NCI-H2171 (cell line): Measurements from ENCODE around the gene MAPK8.
A peak's percentile ranks its signal among the peaks of the same experiment; 100 is the strongest.

Experiments used
- DNase-seq: peaks from one replicate; lab custom pipeline; 2025; lab: John Stamatoyannopoulos, UW

The MAPK8 gene

DNA sequence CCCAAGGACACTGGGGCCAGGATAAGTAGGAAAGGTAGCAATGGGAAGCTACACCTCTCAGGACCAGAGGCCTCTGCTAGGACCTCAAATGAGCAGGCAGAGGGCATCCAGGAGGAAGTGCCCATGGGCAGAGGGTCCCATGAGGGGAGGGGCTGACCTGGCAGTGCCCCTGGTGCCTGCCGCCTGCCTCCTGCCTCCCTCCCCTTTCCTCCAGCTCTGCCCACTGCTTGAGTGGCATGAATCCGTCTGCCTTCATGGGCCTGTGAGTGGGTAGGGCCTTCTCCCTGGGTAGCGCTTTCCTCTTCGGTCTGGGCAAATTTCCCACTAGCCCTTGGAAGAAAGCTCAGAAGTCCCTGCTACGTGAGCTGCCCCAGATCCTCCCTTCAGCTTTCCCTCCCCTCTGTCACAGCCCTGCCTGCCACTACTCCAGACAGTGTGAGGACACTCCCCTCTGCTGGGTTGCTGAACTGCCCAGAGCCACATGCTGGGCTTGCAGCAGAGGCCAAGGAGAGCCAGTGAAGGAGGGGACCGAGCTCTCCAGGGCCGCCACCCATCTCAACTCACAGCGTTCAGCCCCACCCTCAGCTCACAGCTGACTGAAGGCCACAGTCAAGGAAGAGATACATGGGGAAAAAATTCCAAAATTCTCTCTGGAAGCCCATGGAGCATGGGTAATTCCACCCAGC lies 157.0 kb downstream of the MAPK8 start:
- no peak for DNase-seq

DNA sequence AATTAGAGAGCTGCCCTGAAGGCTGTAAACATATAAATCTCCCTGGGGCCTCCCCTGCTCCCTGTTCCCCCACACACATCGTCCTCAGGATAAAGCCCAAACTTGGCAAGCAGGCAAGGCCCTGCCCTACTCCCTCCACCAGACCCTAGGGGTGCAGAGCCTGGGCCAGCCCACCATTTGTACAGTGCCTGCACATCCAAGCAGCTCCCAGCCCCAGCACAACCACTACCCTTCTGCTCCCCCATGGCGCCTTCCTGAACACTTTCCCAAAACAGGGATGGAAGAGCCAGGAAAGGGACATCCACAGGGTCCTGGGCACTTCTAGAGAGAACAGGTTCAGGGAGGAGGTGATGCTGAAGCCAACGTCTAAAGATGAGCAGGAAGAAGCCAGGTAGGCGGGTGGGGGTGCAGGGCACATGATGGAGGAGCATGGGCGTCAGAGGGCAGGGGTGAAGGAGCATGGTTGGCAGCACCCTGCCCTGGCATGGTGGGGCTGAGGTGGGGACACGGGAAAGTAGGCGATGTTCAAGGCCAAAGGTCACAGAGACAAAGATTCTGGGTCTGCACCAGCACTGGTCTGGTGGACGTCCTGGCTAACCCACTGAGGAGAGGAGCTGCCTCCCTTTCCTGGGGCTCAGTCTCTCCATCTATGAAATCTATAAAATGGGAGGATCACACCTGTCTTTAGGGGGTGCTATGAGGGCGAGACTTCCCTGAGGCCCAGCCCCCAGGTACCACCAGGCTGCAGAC lies 157.8 kb downstream of the MAPK8 start:
- no peak for DNase-seq

DNA sequence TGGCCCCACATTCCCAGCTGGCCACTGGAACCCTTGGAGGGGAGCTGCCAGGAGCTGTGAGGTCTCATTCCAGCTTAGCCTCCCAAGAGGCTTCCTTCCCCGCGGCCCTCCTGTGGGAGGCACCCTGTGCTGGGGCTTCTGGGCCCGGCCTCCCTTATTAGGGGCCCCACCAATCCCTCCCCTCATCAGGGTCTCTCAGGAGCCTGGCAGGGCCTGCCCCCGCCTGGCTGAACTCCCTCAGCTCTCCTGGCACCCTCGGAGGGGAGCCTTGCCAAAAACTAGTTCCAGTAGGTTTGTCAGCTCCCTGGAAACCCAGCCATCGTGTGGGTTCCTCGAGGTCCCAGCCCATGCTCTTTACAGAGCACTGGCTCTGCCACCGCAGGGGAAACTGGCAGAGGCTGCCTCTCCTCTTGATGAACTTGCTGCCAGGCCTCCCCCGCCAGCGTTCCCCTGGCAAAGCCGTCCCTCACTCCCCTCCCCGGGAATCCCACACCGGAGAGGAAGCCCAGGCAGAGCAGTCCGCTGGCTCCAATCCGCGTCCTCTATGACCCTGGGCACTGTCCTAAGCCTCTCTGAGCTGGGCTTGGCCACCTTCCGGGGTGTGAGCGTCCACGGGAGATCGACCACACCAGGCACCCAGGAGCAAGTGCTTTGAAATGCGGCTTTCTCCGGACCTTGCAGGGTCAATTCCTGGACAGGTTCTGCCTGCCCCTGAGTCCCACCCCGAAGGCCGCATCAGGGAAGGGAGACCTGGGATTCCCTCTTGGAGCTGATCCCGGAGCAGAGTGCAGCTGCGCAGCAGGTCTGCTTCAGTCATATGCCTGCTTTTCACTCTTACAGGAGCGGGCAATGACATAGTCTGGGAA lies 158.6 kb downstream of the MAPK8 start:
- DNase-seq, result no peak

DNA sequence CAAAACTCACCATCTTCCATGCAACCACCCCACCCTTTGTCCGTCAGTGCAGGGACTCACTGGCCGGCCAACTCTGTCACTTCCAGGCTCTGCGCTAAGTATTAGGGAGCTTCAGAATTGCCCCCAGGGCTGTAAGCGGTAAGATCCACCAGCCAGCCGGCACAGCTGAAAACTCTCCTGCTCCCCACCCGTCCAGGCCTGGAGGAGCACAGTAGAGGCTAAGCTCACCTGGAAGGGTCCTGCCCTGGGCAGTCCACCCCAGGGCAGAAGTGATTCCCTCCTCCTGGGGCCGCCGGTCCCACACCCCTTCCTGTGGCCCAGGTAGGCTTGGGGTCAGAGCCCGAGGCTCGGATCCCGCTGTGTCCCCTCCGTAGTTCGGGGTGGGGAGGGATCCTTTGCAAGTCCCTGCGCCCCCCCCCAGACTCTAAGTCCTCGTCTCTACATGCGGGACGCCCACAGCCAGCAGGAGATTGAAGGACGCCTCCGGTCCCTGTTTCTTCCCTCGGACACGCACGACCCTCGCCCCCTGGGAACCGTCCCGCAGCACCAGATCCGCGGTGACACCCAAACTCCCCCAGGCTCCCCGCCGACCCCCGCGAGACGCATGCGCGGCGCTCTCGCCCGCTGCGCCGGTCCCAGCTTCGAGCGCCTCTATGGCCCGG lies 159.5 kb downstream of the MAPK8 start:
- DNase-seq, result no peak

DNA sequence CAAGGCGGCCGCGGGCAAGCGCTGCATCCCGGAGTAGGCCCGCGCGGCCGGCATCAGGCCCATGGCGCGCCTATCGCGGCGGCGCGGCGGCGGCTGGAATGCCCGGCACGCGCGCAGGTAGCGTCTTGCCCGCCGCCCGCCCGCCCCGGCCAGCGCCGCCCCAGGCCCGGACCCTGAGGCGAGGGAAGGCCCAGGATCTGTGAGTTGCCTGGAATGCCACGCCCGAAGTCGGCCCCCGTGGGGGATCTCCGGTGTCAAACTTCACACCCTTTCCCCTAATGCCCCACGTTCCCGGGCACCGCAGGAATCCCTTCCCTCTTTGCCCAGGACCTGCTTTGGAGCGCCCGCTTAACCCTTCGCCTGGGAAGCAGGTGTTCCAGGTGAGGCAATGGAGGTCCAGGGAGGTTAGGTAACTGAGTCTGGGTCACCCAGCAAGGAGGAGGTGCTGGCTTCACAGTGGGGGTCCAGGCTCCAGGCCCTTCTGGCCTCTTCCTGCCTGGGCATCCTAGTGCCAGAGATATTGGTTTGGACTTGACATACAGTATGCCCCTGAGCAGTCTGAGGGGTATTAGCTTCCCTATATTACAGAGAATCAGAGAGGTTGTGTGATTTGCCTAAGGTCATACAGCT lies 160.2 kb downstream of the MAPK8 start:
- DNase-seq, result no peak

DNA sequence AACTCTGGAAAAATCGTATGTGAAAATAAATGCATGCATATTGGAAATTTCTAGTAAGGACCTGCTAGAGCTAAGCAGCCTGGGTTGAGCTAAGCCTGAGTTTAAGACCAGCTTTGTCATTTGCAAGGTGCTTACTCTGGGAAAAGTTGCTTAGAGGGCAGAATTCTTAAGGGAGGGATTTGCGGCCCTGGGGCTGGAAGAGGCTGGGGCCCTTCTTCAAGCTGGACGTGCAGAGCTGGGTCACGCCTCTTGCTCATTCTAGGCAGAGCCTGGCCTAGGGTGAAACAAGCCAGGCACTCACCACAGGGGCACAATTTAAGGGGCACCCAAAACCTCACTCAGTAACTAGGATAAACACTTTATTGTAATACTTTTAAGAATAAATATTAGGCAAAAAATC lies 161.2 kb downstream of the MAPK8 start:
- no peak for DNase-seq

DNA sequence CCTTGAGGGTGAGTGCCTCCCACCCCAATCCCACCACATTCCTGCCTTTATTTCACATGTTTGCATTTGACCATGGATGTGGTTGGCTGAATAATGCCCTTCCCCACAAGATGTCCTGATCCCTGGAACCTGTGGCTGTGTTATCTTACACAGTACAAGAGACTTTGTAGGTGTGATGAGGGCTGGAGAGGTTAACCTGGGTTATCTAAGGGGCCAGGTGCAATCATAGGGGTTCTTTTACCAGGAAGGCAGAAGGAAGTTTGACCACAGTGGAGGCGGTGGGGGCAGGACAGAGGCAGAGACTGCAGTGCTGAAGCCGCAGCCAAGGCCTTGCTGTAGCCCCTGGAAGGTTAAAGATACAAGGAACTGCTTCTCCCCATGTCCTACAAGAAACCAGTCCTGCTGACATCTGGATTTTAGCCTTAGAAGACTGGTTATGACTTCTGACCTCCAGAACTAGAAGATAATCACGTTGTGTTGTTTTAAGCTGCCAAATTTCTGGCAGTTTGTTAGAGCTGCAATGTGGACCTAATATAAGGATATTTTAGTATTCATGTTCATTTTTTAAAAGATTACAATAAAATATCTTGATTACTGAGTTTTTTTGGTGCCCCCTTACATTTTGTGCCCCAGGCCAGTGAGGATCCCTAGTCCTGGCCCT lies 161.8 kb downstream of the MAPK8 start:
- no peak for DNase-seq

DNA sequence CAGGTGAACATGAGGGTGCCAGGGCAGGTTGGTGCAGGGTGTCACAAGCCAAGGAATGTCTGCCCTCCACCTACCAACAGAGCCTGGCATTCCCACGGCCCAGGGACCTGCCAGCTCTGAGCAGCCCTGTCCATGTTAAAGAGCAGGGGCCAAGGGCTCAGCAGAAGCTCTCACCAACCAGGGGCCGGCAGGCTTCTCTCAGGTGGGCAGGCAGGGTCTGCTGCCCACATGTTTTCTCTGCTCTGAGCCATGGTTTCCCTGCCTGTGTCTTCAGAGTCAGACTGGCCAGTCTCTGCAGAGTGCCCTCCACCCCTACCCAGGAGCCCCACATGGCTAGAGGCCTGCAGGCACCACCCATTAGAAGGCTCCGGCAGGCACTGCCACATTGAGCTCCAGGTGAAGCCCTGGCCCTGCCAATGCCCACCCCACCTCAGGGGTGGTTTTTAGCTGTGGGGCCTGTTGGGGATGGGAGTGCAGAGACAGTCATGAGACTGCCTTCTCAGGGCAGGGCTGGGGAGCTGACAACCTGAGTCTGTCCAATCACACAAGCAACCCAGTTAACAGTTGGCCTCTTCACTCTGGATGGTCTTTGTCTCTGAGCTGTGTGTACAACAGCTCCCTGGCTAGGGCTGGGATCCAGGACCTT lies 162.5 kb downstream of the MAPK8 start:
- no peak for DNase-seq

DNA sequence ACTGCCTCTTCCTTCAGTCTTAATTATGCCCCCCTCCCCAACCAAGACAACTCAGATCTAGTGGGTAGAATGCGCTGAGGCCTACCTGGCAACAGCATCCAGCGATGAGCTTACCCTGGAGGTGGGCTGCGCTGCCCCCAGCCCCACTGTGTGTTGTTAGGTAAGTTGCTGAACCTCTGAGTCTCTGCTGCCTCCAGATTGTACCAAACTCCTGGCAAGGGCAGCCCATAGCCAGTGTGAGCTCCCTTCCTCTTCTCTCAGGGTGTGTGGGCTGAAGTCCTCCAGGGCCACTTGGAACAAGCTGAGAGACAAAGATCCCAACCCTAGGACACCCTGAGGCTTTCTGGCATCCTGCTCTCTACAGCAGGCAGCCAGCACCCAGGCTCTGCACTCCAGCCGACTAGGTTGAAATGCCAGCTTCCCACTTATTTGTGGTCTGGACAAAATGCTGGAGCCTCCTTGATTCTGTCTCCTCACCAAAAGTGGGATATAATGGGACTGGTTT lies 163.1 kb downstream of the MAPK8 start:
- no peak for DNase-seq

DNA sequence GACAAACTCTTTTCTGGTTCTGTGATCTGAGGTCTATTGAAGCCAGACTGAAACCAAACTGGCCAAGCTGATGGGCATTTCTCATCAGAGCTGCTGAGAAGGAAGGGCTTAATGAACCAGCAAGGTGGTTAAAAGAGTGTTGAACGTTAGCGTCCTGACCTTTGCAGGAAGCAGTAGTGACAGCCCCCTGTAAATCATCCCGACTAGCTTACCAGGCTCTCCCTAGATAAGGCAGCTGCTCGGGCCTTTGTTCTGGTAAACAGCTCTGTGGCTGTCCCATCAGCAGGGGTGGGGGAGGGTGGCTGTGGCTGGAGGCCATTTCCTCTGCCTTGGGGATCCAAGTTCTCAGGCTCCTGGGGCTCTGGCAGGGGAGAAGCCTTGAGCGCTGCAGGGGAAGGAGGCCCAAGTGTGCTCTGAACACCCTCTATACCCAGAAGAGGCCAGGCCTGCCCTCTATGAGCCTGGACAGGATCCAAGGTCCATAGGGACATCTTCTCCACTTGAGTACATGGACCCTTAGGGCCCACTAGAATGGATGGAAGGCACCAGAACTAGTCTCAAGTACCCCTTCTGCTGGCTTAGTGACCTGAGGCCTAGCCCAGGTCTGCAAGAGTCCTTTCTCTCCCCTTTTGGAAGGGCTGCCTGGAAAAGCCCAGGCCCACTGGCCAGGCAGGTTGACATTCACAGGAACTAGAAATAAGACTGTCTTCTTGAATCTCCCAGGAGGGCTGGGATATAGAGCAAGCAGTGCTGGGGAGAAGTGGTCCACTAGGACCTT lies 163.8 kb downstream of the MAPK8 start:
- no peak for DNase-seq

DNA sequence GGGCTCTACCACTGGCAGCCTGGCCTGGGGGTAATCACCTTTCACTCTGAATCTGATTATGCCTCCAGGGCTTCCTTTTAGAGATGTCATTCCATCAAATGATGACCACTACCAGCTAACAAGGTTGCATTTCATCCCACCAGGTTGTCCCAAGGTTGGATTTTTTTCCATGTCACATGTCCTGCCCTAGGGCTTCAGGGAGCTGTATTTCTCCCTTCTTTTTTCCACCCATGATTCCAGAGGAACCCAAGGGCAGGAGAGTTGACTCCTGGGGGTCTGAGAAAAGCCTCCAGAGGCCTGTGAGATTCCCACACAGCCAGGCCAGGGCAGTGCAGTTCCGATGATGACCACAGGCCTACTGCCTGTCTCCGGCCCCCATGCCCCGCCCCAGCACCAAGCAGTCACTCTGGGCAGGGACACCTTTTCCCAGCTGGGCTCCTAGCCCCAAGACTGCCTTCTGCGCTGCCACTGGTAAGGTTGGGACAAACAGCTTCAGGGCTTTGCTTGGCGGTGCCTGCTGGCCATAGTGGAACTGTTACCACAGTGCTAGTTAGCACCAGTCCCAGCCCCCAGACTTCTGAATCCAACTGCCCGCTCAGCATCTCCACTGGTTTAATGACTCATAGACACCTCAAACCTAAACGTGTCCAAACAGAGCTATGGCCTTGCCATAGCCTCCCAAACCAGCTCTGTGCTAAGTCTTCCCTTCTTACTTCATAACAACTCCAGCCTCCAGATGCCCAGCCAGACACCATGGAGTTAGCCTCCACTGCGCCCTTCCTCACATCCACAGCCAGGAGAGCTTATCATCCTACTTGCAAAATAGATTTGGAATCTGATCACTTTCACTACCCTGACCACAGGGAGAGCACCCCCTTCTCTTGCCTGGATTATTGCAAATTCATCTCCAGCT lies 164.7 kb downstream of the MAPK8 start:
- no peak for DNase-seq

DNA sequence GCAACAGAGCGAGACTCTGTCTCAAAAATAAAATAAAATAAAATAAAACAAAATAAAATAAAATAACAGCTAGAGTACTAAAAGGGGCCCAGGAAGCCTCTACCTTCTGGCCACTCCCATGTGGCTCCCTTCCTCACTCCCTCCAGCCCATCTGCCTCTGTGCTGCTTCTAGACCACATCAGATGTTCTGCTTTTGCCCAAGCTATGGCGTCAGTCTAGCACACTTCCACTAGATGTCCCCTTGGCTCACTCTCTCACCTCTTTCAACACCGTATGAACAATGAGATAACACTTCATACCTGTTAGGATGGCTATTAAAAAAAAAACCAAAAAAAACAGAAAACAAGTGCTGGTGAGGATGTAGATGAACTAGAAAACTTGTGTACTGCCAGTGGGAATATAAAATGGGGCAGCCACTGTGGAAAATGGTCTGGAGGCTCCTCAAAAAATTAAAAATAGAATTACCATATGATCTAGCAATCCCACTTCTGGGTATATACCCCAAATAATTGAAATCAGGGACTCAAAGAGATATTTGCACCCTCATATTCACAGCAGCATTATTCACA lies 166.1 kb downstream of the MAPK8 start:
- DNase-seq, result no peak

DNA sequence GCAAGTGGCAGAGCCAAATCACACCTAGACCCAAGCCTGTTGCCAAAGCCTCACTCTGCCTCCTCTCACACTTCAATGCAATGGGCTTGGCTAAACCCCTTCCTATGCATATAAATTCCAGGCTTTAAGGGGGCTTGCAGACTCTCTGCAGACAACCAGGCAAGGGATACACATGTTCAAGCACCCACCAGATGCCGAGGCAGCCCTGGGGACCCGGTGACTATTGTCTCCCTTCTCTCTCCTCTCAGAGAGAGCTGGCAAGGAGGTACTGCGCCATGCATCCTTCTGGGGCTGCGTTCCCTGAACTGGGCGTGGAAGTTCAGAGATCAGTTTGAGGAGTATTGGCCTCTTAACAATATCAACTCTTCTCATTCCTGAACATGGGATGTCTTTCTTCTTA lies 167.2 kb downstream of the MAPK8 start:
- no peak for DNase-seq

DNA sequence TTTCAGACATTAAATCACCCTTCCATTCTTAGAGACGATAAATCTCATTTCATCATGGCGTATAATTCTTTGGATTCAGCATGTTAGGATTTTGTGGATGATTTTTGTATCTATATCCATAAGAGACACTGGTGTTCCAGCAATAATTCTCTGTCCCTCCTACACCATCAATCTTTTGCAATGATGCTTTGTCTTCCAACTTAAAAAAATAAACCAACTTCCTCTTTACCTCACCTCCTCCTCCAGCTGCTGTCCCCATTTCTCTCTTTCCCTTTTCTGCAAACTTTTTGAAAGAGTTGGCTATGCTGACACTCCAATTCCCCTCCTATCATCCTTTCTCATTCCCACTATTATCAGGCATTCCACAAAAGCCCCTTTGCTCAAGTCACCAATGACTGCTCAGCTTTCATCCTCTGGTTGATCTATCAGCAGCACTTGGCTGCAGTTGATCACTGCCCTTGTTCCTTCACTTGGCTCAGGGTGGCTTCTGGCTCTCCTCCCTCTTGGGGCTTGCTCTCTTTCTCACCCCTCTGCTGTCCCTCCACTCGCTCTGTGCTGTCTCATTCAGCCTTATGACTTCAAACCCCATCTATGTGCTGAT lies 168.4 kb downstream of the MAPK8 start:
- DNase-seq, result no peak

DNA sequence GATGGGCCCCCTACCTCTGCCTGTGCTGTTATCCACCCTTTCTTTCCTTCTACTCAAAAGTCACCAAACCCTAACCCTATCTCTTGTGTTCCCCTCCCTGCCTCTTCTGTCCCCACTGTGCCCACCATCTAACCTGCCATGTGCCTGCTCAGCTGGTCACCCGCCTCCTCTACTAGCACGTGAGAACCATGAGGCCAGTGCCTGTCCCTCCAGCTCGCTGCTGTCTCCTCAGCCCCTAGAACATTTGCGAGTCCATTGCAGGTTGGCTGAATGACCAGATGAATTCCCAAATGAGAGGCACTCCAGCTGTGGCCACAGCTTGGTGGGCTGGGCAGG lies 169.4 kb downstream of the MAPK8 start:
- no peak for DNase-seq

DNA sequence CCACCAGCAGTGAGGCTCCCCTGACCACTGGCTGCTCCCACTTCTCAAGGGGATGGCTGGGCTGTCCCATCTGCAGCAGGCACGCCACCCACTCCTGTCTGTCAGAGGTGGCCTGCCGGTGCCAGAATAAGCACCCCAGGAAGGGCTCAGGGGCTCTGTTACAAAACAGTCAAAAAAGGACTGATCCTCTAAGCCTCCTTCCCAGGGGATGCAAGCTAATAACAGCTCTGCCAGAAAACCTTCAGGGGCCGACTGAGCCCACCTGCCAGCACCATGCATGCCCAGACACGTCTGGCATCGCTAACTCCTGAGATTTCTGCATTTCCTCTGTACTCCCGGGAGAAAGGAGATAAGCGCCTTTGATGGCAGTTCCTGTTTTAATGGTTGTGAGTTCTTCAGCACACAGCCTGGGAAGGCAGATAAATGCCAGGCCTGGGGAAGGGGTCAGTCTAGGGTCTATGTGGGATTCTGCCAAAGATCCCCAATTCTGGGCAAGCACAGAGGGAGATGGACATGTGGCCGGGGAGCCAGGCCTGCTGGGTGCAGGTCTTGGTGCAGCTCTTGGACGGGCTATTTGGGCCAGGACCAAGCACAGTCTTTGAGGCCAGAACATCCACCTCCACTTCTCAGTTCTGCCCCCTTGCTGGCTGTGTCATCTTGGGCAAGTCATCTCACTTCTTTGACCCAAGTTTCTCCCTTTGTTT lies 170.0 kb downstream of the MAPK8 start:
- peak; percentile 77 for DNase-seq

DNA sequence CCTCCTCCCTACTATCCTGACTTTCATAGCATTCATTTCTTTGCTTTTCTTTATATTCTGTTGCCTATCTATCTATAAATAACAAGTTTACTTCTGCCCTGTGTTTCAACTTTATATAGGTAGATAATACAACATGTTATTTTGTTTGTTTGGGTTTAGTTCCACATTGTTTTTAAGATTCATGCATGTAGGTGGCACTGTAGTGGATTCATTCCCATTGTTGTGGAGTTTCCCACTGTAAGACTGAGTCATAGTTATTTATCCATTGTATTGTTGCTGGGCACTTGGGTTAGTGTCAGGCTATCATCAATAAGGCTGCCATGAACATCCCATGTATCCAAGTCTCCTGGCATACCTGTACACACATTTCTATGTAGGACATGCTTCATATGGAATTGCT lies 170.7 kb downstream of the MAPK8 start:
- no peak for DNase-seq
